ENCODE measurements around the gene NMT1.
"Not testable (repeated sequence)": the region's sequence is repeated elsewhere in the genome, so short reads cannot be mapped to it uniquely, and the experiment has no call there.

Gene NMT1

DNA sequence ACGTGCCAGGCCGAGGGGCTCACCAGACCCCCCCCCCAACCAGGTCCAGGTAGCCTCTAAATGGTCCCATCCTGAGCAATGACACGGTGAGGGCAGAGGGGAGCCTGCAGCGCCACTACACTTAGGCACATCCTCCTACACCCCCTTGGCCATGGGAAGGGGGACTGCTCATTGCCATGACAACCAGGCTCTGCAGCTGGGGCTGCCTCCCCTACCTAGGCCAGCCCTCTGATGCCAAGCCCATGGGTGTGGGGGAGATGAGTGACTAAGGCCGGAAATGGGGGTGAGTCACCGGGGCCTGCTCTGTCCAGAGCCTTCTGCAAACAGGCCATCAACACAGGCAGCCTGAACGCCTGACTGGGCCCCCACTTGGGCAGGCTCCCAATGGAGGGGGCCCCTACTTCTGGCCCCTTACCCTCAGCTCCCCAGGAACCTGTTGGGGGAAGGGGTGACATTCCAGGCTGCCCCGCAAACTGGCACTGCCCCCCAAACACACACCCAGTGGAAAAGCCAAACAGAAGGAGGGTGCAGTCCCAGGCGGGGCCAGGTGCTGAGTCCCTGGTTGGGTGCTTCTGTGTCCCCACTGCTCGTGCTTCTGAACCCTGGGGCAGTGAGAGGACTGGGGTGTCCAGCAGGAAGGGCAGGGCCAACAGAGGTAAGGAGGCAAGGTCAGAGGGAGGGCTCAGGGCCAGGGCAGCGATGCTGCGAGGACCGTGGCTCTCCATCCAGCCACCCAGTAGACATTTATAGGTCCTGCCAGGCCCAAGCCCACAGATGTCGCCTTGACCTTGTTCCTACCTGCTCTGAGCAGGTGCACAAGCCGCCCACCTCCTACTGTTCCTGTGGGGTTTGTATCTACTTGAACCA is 63.0 kb downstream of the NMT1 start:
- DNase-seq = no peak

DNA sequence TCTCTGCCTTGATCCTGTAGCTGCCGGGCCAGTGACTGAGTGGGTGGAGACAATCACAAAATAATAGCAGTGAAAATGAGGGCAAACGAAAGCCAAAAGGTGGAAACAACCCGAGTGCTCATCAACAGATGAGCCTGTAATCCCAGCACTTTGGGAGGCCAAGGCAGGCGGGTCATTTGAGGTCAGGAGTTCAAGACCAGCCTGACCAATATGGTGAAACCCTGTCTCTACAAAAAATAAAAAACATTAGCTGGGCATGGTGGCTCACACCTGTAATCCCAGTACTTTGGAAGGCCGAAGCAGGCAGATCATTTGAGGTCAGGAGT is 63.6 kb downstream of the NMT1 start:
- DNase-seq = not testable (repeated sequence)

GRCh38 chr17:45125509-45125908 is 64.4 kb downstream of the NMT1 start:
- DNase-seq = no peak

- no peak for DNase-seq
These were observed 66.1 kb downstream of the NMT1 start for GRCh38 chr17:45127207-45127547.

GRCh38 chr17:45127548-45128300 is 66.6 kb downstream of the NMT1 start:
- DNase-seq = no peak

DNA sequence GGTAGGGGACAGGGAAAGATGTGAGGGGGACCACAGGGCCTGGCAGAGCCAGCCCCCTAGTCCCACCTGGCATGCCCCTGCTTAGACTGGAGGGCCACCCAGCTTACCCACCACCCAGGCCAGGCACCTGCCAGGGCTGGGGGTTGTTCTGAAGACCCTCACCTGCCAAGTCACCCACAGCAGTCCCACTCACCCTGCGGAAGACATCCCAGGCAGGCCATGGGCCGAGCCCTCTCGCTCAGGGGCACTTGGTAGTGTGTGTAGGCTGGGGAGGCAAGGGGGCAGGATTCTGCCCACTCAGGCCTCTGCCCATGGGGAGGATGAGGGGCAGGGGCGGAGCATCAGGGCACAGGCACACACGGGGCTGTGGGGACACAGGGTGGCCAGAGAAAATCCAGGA is 67.2 kb downstream of the NMT1 start:
- no peak for DNase-seq

DNA sequence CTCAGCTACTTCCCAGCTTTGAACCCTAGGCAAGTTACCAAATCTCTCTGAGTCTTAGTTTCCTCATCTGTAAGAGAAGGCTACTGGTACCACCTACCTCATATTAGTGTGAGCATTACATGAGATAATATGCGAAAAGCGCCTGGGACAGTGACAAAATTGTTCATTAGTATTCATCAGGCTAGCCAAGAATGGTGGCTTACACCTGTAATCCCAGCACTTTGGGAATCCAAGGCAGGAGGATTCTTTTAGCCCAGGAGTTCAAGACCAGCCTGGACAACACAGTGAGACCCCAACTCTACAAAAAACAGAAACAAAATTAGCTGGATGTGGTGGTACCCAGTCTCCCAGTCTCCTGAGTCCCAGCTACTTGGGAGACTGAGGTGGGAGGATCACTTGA is 67.9 kb downstream of the NMT1 start:
- DNase-seq = no peak

GRCh38 chr17:45129426-45129939 is 68.4 kb downstream of the NMT1 start:
- no peak for DNase-seq

GRCh38 chr17:45129940-45130680 is 69.0 kb downstream of the NMT1 start:
- no peak for DNase-seq

DNA sequence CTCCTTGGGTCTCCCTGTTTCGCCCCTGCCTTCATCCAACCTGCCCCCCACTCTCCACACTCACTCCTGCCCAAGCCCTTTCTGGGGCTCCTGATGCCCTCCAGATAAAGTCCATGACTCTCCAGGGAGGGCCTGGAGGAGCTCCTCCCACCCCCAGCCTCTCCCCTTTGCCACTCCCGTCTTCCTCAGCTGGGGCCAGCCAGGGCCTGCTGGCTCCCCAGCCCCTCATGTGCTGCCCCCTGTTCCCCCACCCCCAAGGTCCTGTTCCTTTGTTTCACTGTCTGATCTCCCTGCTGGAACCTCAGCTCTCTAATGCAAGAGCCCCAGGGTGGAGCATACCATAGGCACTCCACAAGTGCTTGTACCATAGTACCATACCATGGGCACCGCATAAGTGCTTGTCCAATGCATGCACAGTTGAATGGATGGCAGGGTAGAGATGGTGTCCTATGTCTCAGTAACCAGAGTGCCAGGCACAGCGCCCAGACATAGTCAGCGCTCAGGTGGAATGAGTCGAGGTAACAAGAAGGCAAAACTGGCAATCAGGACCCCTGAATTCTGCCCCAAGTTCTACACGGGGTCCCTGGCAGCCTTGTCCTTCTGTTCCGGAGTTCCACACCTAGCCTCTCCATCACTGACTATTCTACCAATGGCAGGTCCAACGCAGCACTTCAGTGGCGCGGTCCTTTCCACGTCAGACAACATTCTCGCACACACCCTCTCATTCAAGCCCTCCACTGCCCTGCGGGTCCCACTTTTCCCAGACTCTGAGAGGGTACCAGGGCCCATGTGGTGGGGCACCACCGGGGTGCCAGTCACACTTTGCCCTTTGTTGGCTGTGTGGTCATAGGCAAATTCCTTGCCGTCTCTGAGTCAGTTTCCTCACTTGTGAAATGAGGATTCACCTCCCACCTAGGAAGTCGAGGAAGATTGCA is 69.8 kb downstream of the NMT1 start:
- DNase-seq = no peak

- peak; percentile 35 for DNase-seq
These were observed 70.7 kb downstream of the NMT1 start for GRCh38 chr17:45131616-45132319.

- DNase-seq = no peak
These were observed 71.1 kb downstream of the NMT1 start, which contains the start of gene PLCD3 for GRCh38 chr17:45132320-45132571. PLCD3 (minus strand) TSS chr17:45132515; CDS start chr17:45132410, 105 bp downstream.

- DNase-seq = peak; percentile 39
These were observed 71.7 kb downstream of the NMT1 start for GRCh38 chr17:45132572-45133463.

GRCh38 chr17:45135192-45135977 is 74.3 kb downstream of the NMT1 start, which contains the start of gene ACBD4:
ACBD4 (plus strand) TSS chr17:45135687; CDS start chr17:45136145, 458 bp downstream.
- DNase-seq = peak; percentile 94

GRCh38 chr17:45135978-45136791 is 75.1 kb downstream of the NMT1 start:
- DNase-seq = no peak

DNA sequence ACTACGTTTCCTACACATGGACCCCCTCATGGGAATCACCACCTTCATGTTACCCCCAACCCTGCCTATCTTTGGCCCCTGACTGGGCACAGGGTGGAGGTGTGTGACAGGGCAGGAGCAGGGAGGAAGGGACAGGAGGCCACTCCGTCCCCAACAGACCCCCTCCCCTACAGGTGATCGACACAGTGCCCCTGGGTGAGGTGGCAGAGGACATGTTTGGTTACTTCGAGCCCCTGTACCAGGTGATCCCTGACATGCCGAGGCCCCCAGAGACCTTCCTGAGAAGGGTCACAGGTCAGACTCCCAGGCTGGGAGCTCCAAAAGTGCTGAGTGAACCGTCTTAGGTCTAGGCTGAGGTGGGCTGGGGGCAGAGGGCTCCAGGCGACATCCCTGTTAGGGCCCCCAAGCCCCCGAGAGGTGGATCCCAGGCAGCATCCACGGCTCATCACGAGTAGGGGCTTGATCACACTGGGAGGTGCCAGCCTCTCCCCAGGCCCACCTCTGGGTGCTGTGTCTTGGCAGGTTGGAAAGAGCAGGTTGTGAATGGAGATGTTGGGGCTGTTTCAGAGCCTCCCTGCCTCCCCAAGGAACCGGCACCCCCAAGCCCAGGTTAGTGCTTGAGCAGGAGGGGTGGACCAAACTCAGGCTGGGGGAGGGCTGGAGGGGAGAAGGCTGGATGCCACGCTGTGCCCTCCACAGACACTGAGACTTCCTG is 75.9 kb downstream of the NMT1 start:
- DNase-seq = no peak

DNA sequence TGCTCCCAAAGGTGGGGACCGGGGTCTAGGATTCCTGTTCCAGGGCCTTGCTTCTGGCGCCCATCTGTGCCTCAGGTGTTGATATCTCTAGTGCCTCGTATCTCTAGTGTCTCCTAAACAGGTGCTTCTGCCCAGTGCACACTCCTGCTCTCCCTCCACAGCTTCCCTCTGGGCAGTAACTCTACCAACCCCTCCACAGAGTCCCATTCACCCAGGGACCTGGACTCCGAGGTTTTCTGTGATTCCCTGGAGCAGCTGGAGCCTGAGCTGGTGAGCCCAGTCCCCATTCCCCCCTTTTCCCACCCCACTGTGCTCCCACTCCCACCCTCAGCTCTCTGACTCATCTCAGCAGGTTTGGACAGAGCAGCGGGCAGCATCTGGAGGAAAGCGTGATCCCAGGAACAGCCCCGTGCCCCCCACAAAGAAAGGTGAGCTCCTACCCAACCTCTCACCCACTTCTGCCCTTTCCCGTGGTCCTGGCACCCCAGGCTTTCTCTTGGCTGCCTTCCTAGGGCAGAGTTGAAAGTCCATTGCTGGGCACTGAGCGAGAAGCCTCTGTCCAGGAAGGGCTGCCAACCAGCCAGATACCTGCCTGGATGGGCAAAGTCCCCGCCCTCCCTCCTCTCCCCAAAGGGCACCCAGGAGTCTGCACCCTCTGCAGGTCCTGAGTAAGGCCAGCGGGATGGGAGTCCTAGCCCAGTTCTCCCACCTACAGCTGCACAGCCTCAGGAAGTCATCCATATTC is 76.6 kb downstream of the NMT1 start:
- DNase-seq = no peak

Data from DMS79 treated with DMSO at 0.1 percent for 48 hours (cell line).